ENCODE measurements around the gene PASK. TPM values are rescaled to one million over a fixed set of nuclear protein-coding genes. Genes with fewer than 3 reads are reported as not detected.

Gene PASK
- total RNA-seq, 1 experiment from 2014 or later, result 51.6 TPM

DNA sequence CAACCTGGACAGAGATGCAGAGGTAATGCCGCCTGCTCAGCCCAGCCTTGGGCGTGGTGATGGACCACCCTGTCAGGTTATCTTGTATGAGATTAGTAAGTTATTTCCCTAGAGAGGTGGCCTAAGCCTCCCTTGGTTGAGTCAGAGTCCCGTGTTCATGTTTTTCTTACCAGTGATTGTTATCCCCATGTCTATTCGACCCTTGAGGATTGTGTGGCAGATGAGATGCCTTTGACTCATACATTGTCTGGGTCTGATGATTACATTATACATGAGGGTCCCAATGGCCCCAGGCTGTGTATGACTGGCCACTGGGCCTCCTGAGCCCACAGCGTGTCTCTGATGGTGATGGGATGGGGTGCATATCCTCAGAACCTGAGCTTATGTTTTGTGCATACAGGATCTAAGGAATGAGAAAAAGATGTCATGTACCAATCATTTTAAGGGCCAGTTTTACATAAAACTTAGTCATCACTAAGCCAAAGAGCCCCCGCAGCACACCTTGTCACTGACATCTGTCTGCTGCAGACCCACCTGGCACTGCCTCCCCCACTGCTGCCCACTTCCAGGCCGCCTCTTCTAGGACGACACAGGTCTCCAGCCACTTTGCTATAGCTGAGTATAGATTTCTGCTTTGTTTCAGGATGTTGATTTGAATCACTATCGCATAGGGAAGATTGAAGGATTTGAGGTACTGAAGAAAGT lies 8.7 kb upstream of the PASK start:
- no TSS peak for BruUV-seq (replicated peaks)
- no peak for TF ChIP-seq REST (IDR thresholded peaks at IDR 0.05; ENCODE audit: insufficient read depth in 1 of 2, low read depth in 2 of 2, low read length in 1 of 2)
- no peak for TF ChIP-seq POLR2AphosphoS5 (IDR thresholded peaks at IDR 0.05; ENCODE audit: low read depth, low read length)
- no peak for TF ChIP-seq SIN3A (IDR thresholded peaks at IDR 0.05; ENCODE audit: borderline replicate concordance, insufficient read depth, low read depth, low read length)
- TF ChIP-seq CTCF (IDR thresholded peaks at IDR 0.05), result no peak
- TF ChIP-seq TCF7L2 (IDR thresholded peaks at IDR 0.05; ENCODE audit: low read depth, low read length), result no peak
- POLR2A ChIA-PET, result no interaction called here
- in situ Hi-C loops (cut with HindIII; ENCODE audit: low pct_unique_long_range_greater_than_20kb, low sequenced_read_pairs) (no loop called here), intact Hi-C loops (cut with micrococcal nuclease; ENCODE audit: unreplicated experiment) (no loop called here)
- Histone ChIP-seq H3K27me3 (ENCODE audit: control insufficient read depth, insufficient read depth, low read length) (no peaks in the 10 kb centered on the region), H3K4me3 (ENCODE audit: low read depth in 2 of 2, low read length in 2 of 2) (no peak overlapping the region), H3K4me1 (ENCODE audit: control insufficient read depth, insufficient read depth, low read length) (no peaks in the 10 kb centered on the region), H3K9me3 (ENCODE audit: control insufficient read depth, insufficient read depth, low read depth, low read length) (no peaks in the 10 kb centered on the region), H3K27ac (ENCODE audit: low read length) (no peak overlapping the region), H3K36me3 (ENCODE audit: control insufficient read depth, insufficient read depth, low read length) (0 out of 2 replicates have a peak, but pooled peaks cover 4% of the 10 kb centered on the region)
- CTCF ChIA-PET, result no interaction called here
- ATAC-seq (no peak), DNase-seq (ENCODE audit: low read depth, low spot score) (no peak)

GRCh38 chr2:241156971-241157441 lies 7.7 kb upstream of the PASK start:
- intact Hi-C loops (cut with micrococcal nuclease; ENCODE audit: unreplicated experiment), result no loop called here
- H3K36me3 ChIP-seq (ENCODE audit: control insufficient read depth, insufficient read depth, low read length), result 0 out of 2 replicates have a peak, but pooled peaks cover 4% of the 10 kb centered on the region
- no TSS peak for BruUV-seq (replicated peaks)
- ChIA-PET POLR2A (interaction anchor here (0.6 kb wide), 1 partner anchor 100 kb away, joined by 3 read pairs; no protein-coding TSS in a partner anchor), CTCF (no interaction called here)
- ATAC-seq (no peak), DNase-seq (ENCODE audit: low read depth, low spot score) (no peak)
- H3K4me3 ChIP-seq (ENCODE audit: low read depth in 2 of 2, low read length in 2 of 2), result no peak overlapping the region
- no peak overlapping the region for H3K27ac ChIP-seq (ENCODE audit: low read length)
- TF ChIP-seq SIN3A (IDR thresholded peaks at IDR 0.05; ENCODE audit: borderline replicate concordance, insufficient read depth, low read depth, low read length) (no peak), TCF7L2 (IDR thresholded peaks at IDR 0.05; ENCODE audit: low read depth, low read length) (no peak), REST (IDR thresholded peaks at IDR 0.05; ENCODE audit: insufficient read depth in 1 of 2, low read depth in 2 of 2, low read length in 1 of 2) (no peak), CTCF (IDR thresholded peaks at IDR 0.05) (no peak)
- no peaks in the 10 kb centered on the region for H3K27me3 ChIP-seq (ENCODE audit: control insufficient read depth, insufficient read depth, low read length)
- peaks cover under 1% of the 10 kb centered on the region; the same call in 1 of the 2 replicates for H3K4me1 ChIP-seq (ENCODE audit: control insufficient read depth, insufficient read depth, low read length)
- in situ Hi-C loops (cut with HindIII; ENCODE audit: low pct_unique_long_range_greater_than_20kb, low sequenced_read_pairs), result no loop called here
- no peaks in the 10 kb centered on the region for H3K9me3 ChIP-seq (ENCODE audit: control insufficient read depth, insufficient read depth, low read depth, low read length)
